NK-92 (cell line): ENCODE results near the gene TRPV4.
"Not testable (repeated sequence)": the region's sequence is repeated elsewhere in the genome, so short reads cannot be mapped to it uniquely, and the experiment has no call there.

Experiments used
- DNase-seq: peaks from one replicate; lab custom pipeline; 2025; ENCODE audit not compliant: unreplicated experiment; lab: John Stamatoyannopoulos, UW

TRPV4 gene

DNA sequence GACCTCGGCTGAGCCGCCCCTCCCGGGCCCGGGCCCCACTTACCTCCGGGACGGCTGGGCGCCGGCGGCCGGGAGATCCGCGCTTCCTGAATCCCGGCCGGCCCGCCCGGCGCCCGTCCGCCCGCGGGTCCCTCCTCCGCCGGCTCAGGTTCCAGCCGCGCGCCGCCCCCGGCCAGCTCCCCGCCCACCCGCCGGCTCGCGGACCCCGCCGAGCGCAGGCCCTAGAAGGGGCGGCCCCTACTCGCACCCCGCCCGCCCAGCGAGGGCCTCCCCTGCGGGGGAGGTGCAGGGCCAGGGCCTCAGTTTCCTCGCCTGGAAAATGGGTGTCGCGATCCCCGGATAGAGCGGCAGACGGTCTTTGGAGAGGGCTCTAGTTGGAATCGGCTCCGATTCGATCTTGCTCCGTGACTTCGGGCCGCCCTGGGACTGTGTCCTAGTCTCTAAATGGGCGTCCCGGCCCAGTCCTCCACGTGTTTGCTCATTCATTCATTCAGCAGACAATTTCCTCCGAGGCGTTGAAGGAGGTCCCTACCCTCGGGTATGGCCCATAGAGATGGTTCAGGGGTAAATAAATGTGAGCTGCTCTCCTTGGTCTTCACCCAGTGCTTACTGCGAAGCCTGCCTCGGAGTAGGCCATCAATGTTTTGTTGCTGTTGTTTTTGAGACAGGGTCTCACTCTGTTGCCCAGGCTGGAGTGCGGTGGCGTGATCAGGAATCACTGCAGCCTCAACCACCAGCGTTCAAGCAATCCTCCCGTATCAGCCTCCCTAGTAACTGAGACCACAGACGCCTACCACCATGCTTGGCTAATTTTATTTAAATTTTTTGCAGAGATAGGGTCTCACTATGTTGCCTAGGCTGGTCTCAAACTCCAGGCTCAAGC is at the start of gene TRPV4:
Gene TRPV4, minus strand, starts transcription at position 92 of the 883 bp plus-strand sequence. CDS start 18,602 bp downstream, outside the sequence.
- no peak for DNase-seq

DNA sequence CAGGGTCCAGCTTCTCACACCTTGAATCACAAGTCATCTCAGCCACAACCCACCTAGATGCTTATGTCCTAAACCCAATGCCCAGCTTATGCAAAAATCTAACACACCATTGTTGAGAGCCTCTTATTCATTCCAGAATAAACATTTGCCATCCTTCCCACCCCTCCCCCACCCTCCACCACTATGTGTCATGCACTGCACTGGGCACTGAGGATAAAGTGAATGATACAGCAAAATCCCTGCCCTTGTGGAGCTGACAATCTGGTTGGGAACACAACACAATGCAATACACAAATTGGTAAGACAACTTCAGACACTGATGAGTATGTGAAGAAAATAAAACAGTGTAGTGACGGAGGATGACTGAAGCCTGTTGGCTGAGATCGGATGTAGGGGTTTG is 48.6 kb upstream of the TRPV4 start:
- no peak for DNase-seq

DNA sequence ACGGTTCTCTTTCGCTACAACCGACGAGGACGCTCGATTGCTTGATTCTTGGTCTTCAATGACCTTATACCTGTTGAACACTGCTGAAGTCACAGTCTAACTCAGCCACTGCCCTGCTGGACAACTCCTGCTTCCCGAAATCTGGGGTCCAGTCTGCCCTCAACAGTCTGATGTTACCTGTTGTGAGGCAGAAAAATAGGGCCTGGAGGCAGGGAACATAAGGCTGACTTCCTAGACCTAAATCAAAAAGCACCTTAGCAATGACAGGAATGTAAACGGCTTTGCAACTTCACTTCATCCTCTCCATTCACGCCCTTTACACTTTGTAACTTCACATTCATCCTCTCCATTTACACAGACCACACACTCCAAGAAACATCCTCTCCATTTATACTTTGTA is 47.7 kb upstream of the TRPV4 start:
- no peak for DNase-seq

DNA sequence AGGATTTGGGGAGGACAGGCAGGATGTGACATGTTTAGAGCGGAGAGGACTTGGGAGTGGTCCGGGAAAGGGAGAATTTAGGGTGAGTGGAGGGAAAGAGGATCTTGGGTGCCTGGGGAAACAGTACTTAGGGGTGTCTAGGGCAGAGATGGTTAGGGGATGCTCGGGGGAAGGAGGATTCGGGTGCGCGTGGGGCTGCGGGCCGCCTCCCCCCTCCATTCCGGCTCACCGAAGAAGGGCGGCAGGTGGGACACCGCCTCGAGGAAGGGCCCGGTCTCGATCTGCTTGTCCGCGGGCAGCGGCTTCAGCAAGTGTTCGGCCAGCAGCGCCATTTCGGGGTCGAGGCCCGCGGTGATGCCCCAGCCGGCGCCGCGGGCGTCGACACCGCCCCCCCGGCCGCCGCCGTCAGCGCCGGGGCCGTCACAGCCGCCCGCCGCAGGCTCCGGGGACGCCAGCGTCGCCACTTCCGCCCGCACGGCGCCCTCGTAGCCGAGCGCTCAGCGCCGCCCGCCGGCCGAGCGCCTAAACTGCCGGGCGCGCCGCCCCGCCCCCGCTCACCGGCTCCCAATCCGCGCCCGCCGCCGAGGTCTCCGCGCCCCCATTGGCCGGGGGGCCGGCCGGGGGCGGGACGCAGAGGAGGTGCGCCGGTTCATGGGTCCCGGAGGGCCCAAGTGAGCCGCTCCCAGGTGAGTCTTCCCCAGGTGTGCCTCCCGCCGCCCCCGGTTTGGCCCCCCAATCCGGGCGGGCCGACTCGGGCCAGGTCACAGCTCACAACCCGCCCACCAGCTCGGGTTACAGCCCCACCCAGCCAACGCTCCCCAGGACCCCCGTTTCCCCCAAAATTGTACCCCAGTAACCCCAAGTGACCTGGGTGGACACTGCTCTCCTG is 47.1 kb upstream of the TRPV4 start, which contains the start of gene GLTP:
Gene GLTP, minus strand, starts transcription at position 499 of the 889 bp plus-strand sequence. Its CDS starts 167 bp downstream, at position 332.
- peak; percentile 8 for DNase-seq

DNA sequence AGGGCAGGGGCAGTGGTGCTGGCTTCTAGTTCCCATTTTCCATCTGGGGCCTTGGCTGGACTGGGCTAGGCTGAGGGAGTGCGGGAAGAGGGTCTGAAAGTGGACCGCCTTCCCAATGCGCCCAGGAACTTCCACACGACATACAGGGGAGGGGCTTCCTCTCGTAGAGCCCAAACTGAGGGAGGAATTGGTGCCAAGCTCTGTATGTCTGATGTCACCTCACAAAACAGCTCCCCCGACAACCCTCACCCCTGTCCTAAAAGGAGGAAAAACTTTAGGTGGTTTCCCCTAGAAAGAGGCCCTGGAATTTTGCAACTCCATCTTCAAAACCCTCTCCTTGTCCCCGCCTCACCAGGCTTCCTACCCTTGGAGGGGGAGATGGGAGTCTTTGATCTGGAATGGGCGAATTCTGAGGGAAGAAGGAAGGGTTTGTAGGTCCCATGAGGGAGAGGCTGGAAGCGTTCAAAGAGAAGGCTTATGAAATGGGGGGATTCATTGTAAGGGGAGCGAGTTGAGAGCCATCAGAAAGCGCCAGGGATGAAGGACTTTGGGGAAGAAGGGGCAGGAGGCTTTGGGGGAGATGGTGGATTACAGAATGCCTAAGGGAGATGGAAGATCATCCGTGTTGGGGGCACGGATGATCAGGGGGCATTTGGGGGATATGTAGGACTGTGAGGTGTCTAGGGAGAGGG is 46.3 kb upstream of the TRPV4 start:
- DNase-seq, result no peak

DNA sequence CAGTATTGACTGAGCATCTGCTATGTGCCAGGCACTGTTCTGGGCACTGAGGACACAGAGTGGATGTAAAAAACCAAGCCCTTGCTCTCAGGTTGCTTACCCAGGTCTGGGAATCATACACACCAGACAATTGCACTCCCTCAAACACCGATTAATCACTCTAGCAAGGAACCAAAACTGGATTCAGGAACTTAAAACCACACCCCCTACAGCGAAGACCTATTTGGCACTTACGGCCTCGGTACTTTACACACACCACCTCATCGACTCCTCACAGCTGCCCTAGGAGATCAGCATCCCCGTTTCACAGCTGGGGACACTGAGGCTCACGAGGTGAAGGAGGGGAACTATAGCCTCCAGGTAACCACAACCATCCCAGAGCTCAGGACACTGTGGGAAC is 45.6 kb upstream of the TRPV4 start:
- no peak for DNase-seq

DNA sequence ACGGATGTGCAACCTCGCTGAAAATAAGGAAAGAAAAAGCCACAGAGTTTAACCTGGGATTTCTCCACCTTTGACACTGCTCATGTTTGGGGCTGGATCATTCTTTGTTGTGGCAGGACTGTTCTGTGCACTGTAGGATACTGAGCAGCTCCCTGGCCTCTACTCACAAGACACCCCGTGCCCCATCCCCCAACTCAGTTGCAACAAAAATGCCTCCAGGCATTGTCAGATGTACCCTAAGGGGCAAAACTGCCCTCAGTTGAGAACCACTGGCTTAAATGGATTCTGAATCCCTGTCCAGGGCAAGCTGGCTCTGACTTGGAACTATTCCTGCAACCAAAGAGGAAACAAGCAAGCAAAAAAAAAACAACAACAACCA is 45.0 kb upstream of the TRPV4 start:
- no peak for DNase-seq

DNA sequence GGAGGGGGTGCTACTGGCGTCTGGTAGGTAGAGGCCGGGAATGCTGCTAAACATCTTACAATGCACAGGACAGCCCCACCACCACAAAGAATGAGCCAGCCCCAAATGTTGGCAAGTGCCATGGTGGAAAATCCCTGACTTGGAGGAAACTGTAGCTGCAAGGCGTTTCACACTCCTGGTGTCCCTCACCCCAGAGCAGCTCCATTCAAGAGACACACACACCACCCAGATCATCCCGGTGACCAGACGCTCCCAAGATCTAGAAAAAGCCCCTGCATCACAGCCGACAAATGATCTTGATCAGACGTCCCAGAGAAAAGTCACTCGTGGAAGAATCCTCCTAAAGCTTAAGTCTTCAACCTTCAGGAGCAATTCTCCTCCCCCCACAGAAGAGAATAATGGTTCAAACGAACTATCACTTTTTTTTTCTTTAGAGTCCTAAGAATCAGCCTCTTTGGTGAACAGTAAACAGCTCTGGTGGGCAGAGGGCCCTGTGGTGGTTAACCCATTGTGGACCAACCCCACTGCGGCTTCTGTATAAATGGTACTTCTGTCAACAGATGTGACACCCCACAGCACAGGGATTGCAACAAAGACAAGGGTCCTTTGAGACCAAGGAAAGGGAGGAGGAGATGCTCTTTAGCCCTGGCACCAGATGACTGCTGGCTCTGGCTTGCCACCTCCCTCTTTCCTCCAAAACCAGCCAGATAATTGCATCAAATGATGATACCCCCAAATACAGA is 44.5 kb upstream of the TRPV4 start:
- no peak for DNase-seq

DNA sequence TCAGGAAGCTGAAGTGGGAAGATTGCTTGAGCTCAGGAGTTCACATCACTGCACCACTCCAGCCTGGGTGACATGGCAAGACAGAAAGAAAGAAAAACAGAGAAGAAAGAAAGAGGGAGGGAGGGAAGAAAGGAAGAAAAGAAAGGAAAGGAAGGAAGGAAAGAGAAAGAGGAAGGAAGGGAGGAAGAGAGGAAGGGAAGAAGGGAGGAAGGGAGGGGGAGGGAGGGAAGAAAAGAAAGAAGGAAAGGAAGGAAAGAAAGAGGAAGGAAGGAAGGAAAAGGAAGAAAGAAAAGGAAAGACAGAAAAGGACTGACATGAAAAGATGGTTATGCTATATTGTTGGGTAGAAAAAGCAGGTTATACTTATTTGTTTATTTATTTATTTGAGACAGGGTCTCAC is 43.2 kb upstream of the TRPV4 start:
- no peak for DNase-seq

DNA sequence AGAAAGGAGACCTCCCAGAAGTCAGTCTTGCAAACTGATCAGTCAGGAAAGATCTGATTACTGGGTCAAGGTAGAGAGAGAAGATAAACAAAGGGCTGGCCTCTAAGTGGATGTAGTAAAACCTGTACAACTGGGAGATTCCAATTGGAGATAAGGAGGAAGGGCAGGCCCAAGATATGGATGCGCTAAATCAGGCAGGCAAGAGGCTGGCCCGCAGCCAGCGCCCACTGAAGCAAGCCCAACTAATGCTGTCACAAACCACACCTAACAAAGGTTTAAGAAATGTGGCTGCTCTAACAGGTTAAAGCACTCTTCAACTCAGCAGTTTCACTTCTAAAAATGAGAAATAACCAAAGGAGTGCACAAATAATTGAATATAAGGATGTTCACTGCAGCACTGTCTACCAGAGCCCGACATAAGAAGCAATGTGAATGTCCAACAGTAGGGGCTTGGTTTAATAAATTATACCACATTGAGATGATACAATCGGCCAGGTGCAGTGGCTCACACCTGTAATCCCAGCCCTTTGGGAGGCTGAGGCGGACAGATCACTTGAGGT is 42.5 kb upstream of the TRPV4 start:
- no peak for DNase-seq

DNA sequence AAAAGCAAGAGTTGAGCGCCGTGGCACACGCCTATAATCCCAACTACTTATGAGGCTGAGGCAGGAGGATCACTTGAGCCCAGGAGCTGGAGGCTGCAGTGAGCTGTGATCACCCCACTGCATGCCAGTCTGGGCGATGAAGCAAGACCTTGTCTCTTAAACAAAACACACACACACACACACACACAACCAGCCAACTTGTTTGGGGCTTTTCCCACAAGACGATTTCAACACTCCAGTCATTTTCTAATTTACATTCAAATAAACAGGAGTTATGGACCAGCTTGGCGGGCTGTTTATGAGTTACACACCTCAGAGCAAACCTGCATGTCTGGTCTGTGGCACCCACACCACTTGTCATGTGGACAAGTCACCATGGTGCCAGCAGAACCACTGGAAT is 40.5 kb upstream of the TRPV4 start:
- no peak for DNase-seq

DNA sequence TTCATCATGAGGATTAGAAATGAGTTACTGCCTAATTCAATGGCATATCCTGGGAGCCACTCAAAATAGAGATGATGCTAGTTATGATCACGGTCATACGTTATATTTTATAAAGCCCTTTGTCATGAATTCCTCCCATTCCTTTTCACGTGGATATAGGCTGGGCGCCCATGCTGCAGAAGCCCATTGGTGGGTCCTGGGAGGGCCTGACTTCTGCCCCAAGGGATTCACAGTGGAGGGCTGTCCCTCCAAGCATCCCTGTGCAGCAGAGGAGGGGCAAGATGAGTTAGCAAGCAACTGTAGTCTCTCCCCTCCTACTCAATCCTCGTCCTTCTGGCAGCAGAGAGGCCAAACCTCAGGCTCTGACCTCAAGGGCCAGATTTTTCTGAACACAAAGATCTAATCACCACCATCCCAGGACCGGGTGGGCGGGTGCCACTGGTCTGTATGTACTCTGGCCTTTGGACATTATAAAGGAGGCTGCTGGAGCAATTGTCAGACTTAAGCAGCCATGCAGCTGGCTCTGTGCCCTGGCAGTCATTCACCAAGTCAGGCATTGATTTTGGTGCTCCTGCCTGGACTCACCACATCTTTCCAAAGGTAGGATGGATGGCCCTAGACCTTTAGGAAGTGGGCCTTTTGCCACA is 38.6 kb upstream of the TRPV4 start:
- no peak for DNase-seq

DNA sequence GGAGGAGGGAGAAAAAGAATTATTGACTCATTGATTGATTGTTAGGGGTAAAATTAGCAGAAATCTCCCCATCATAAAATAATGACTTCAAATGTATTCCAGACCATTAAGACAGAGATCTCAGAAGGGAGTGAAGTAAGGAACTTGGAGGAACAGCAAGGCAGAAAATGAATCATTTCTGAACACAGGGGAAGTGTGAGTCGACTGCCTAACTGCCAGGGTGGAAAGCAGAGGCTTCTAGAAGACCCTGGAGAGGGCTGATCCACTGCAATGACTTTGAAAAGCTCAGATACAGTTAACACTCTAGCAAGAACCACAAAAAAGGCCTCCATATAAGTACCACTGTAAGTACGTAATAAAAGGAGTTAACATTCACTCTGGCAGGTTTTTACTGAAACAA is 37.5 kb upstream of the TRPV4 start:
- DNase-seq, result no peak

DNA sequence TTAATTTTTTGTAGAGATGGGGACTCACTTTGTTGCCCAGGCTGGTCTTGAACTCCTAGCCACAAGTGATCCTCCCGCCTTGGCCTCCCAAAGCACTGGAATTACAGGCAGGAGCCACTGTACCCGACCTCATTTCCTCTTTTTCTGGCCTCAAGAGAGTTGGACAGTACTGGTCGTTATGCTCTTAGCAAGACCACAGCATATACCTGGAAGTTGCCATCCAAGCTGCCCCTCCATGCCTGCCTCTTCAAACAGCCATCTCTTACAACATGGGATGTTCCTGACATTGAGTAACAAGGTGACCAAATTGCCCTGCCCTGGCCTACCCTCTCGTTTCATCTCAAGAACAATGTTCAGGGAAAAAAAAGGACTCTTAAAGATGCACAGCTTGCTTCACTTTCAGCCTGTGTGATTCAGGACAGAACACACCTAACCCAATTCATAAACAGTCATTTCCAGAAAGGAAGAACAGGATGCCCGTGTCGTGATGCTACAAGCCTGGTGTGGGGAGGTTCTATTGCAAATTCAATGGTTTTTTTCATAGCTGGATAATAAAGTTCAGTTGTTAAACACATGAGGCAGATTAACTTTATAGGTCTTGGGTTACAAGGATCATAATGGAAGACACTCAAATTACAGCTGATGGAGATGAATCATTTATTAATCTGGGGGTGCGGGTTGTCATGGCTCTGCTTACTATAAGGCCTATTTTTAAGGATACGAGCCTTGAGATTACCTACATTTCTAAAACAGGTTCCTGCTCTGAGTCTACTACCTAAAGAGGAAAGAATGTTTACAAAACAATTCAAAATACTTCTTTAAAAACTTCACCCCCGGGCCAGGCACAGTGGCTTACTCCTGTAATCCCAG is 35.2 kb upstream of the TRPV4 start:
- no peak for DNase-seq

DNA sequence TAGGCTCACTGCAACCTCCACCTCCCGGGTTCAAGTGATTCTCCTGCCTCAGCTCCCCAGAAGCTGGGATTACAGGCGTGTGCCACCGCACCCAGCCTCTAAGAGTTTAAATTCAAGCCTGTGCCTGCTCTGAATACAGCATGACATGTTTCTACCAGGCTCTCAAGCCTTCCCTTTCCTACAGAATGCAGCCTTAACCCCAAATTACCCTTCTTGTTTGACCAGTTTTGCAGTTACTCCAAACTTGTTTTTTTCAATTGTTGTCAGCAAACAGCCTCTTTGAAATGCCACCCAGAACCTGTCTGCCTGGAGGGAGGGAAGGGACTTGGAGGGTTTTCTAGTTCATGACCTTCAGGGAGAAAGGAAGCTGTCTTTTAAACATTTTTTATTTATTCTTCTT is 31.7 kb upstream of the TRPV4 start:
- no peak for DNase-seq

DNA sequence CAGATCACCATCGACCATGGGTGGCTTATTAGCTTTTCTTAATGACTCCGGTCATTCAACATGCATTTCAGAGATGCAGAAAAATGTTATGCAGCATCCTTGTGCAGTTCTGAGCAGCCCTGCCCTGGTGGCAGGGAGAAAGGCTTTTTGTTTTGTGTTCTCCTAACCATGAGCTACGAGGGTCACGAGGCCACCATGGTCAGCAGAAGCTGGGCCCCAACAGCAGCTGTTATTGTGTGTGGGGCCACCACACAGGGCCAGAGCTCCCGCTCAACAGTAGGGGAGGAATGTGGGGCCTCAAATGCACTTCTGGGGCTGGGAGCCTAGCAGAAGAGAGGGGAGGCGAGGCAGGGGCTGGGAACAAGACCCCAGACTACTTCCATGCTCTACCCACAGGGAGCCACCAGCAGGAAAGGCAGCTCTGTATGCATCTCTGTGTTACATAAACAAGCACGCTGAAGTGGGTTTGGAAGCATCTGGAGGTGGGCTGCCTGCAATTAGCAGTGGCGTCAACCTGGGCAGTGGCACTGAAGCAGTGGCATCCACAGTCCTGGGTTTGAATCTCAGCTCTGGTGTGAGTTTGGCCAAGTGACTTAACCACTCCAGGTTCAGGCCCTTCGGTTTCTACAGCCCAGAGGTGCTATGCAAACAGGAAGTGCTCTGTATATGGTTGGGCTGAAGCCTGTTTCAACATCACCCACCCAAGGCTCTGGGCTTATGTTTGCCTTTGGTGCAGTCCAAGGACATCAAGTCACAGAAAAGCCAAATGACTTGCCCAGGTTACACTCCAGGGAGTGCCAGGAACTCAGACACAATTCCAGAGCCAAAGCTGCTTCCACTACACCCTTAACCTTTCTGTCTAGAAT is 30.9 kb upstream of the TRPV4 start:
- no peak for DNase-seq

DNA sequence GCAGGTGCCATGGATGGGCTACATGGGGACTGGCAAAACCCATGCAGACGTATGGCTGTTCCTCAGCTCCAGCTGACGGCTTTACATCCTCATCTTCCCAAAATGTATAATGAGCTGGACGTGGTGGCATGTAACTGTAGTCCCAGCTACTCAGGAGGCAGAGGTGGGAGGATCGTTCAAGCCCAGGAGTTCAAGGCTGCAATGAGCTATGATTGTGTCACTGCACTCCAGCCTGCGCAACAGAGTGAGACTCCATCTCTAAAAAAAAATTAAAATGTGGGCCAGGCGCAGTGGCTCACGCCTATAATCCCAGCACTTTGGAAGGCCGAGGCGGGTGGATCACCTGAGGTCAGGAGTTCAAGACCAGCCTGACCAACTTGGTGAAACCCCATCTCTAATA is 29.3 kb upstream of the TRPV4 start:
- DNase-seq, result not testable (repeated sequence)
